Activated naive CD8-positive, alpha-beta T cell treated with anti-CD3 and anti-CD28 coated beads, Interleukin-2, amount 50 U/mL, for 24 hours (primary cell): ENCODE results near the gene KRT75.
"Not testable (repeated sequence)": the region's sequence is repeated elsewhere in the genome, so short reads cannot be mapped to it uniquely, and the experiment has no call there.

ENCODE experiments used
- ATAC-seq: fragments of 150-1000 bp; cut with Tn5 transposase; one replicate; pipeline ENCODE4 v1.10.0; 2021
- DNase-seq: peaks from one replicate; pipeline ENCODE4 v3.0.0; 2021
- H3K27ac Mint-ChIP-seq: one replicate; pipeline ENCODE4 v1.8.0; 2021; ENCODE audit warnings: mild to moderate bottlenecking, mixed read lengths
- H3K27me3 Mint-ChIP-seq: one replicate; pipeline ENCODE4 v1.8.0; 2021; ENCODE audit warnings: mixed read lengths
- H3K36me3 Mint-ChIP-seq: one replicate; pipeline ENCODE4 v1.8.0; 2021; ENCODE audit warnings: low read depth, mixed read lengths
- H3K4me1 Mint-ChIP-seq: one replicate; pipeline ENCODE4 v1.8.0; 2021; ENCODE audit warnings: mixed read lengths
- H3K4me3 Mint-ChIP-seq: one replicate; pipeline ENCODE4 v1.8.0; 2021; ENCODE audit warnings: mild to moderate bottlenecking, moderate library complexity, mixed read lengths
- H3K9me3 Mint-ChIP-seq: one replicate; pipeline ENCODE4 v1.8.0; 2021; ENCODE audit warnings: mixed read lengths

KRT75 gene

DNA sequence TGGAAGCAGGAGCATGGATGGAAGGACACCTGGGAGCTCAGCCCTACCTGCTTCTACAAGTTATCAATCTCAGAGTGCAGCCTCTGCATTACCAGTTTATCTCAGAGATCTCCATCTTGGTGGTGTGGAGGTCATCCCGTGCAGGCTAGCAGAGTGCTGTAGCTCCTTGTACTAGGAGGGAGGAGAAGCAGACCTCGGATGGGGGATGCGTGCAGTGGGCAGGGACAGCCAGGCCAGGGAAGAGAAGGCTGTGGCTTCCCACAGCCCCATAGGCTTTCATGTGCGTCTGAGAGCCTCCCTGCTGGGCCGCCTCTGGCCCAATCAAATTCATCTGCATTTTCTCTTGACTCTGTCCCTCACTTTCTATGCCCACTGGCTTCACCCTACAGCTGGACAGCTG lies 19.2 kb downstream of the KRT75 start:
- Mint-ChIP-seq H3K9me3 (no peaks in the 10 kb centered on the region), H3K27ac (no peak overlapping the region), H3K4me1 (peaks cover 2% of the 10 kb centered on the region), H3K36me3 (no peaks in the 10 kb centered on the region), H3K4me3 (no peak overlapping the region), H3K27me3 (peaks cover 2% of the 10 kb centered on the region)
- no peak for DNase-seq
- no peak for ATAC-seq

DNA sequence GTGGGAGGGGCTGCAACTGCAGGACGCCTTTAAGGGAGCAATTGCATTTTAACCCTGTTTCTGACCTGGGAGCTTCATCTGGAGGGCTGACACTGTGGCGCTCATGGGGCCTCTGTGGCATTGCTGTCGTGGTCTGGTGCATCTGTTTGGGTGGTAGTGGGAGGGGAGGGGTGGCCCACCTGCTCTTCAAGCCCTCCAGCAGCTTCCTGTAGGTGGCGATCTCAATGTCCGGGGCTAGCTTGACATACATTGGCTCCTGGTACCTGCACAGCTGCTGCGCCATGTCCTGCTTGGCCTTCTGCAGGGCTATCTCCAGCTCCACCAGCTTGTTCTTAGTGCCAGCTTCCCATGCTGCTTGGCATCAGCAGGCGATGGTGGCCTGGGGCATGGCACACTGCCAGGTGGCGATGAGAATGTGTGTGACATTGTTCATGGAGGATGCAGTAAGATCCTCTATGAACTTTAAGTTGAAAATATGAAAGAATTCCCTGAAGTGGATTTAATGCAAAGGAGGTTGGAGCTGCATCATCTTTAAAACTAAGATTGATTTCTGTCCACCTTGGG lies 20.3 kb downstream of the KRT75 start:
- DNase-seq: no peak
- ATAC-seq: no peak
- Mint-ChIP-seq H3K4me1 (no peaks in the 10 kb centered on the region), H3K27me3 (peaks cover 2% of the 10 kb centered on the region), H3K36me3 (no peaks in the 10 kb centered on the region), H3K9me3 (no peaks in the 10 kb centered on the region), H3K4me3 (no peak overlapping the region), H3K27ac (no peak overlapping the region)

DNA sequence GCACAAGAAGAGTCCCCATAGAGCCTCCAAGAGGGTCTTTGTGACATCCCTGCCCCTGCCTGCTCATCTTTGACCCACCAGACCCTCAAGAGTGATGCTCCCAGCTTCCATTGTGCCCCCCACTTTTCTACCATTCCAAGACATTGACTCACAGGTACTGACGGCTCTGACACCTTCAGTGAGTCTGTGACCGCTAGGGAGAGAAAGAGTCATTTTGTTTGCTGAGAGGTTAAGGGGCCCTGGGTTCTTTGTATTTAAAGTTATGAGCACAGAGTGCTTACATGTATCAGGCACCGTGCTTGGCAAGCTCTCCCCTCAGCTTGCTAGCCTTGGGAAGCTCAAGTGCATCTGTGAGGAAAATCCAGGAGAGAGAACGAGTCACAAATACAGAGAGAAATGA lies 21.0 kb downstream of the KRT75 start:
- H3K4me3 Mint-ChIP-seq: no peak overlapping the region
- DNase-seq (no peak), ATAC-seq (no peak)
- no peak overlapping the region for H3K27ac Mint-ChIP-seq
- H3K27me3 Mint-ChIP-seq: peaks cover 4% of the 10 kb centered on the region
- no peaks in the 10 kb centered on the region for H3K9me3 Mint-ChIP-seq
- H3K36me3 Mint-ChIP-seq: no peaks in the 10 kb centered on the region
- no peaks in the 10 kb centered on the region for H3K4me1 Mint-ChIP-seq

- H3K36me3 Mint-ChIP-seq: no peaks in the 10 kb centered on the region
These were observed 22.4 kb downstream of the KRT75 start for GRCh38 chr12:52411815-52412214.

GRCh38 chr12:52410589-52411248 lies 23.5 kb downstream of the KRT75 start:
- H3K9me3 Mint-ChIP-seq, H3K4me3 Mint-ChIP-seq, ATAC-seq, H3K27me3 Mint-ChIP-seq, H3K4me1 Mint-ChIP-seq, H3K27ac Mint-ChIP-seq, H3K36me3 Mint-ChIP-seq, DNase-seq: not testable (repeated sequence)

More at GRCh38 chr12:52411815-52412214, 22.4 kb downstream of the KRT75 start:
- ATAC-seq (no peak), DNase-seq (no peak)
- Mint-ChIP-seq H3K9me3 (no peaks in the 10 kb centered on the region), H3K27ac (no peak overlapping the region), H3K27me3 (peaks cover 4% of the 10 kb centered on the region), H3K4me3 (no peak overlapping the region), H3K4me1 (no peaks in the 10 kb centered on the region)

- Mint-ChIP-seq H3K4me1 (no peaks in the 10 kb centered on the region), H3K27me3 (peaks cover 3% of the 10 kb centered on the region), H3K36me3 (no peaks in the 10 kb centered on the region), H3K4me3 (no peak overlapping the region), H3K27ac (no peak overlapping the region), H3K9me3 (no peaks in the 10 kb centered on the region)
- no peak for DNase-seq
- ATAC-seq: no peak
These were observed 26.3 kb downstream of the KRT75 start for GRCh38 chr12:52407918-52408317.

- no peak for ATAC-seq
- Mint-ChIP-seq H3K27ac (no peak within 1 kb of the TSS), H3K36me3 (no peaks in the 10 kb centered on the region)
These were observed 28.2 kb downstream of the KRT75 start, which contains the start of gene KRT82 for GRCh38 chr12:52405922-52406385. KRT82 (minus strand) TSS chr12:52406335; CDS start chr12:52406277, 58 bp downstream.

GRCh38 chr12:52404951-52405350 lies 29.2 kb downstream of the KRT75 start:
- no peaks in the 10 kb centered on the region for H3K9me3 Mint-ChIP-seq
- H3K36me3 Mint-ChIP-seq: no peaks in the 10 kb centered on the region
- no peak overlapping the region for H3K27ac Mint-ChIP-seq
- H3K4me1 Mint-ChIP-seq: no peaks in the 10 kb centered on the region
- H3K27me3 Mint-ChIP-seq: peaks cover 3% of the 10 kb centered on the region
- no peak overlapping the region for H3K4me3 Mint-ChIP-seq
- no peak for ATAC-seq
- DNase-seq: no peak

More at GRCh38 chr12:52405922-52406385, 28.2 kb downstream of the KRT75 start, which contains the start of gene KRT82:
- no peak within 1 kb of the TSS for H3K4me3 Mint-ChIP-seq
- DNase-seq: no peak
- peaks cover 3% of the 10 kb centered on the region for H3K27me3 Mint-ChIP-seq
- no peaks in the 10 kb centered on the region for H3K9me3 Mint-ChIP-seq
- no peaks in the 10 kb centered on the region for H3K4me1 Mint-ChIP-seq

DNA sequence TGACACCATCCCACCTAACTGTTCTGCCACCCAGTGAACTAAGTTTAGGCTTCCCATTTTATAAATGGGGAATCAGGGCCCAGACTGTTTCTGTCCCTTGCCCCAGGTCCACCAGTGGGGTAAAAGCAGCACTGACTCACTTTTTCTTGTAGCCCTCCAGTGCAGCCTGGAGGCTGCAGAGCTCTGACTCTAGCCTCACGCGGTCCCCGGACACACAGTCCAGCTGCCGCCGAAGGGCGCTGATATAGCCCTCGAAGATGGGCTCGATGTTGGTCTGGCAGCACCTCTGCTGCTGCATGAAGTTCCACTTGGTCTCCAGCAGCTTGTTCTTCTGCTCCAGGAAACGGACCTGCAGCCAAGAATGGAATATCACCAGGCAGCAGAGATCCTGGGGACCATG lies 30.6 kb downstream of the KRT75 start:
- H3K9me3 Mint-ChIP-seq: no peaks in the 10 kb centered on the region
- peaks cover under 1% of the 10 kb centered on the region for H3K27me3 Mint-ChIP-seq
- ATAC-seq: no peak
- H3K4me3 Mint-ChIP-seq: no peak overlapping the region
- no peaks in the 10 kb centered on the region for H3K36me3 Mint-ChIP-seq
- no peak for DNase-seq
- no peak overlapping the region for H3K27ac Mint-ChIP-seq
- peaks cover 5% of the 10 kb centered on the region for H3K4me1 Mint-ChIP-seq

DNA sequence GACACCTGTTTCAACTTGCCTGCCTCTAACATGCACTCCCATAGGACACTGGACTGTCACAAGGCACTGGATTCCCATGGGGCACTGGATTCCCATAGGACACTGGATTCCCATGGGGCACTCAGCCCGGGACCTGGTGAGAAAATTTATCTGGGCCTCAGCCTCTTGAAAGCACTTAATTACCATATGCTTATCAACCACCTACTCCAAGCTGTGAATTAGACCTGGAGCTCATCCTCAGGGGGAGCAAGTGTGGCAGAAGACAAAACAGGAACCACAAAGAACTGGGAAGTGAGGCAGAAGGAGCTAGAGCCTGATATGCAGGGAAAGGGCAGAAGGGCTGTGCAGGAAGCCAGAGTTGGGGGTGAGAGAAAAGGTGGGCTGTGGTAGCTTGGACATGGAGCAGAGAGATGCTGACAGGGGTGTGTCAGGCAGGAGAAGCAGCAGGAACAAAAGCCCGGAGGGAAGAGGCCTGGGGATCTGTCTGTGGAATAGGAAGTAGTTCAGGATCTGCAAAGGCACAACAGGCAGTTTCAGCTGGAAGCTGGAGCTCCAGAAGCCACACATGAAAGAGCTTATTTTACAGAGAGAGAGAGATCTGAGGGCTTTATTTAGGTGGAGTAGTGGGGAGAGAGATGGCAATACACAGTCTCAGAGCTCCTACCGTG lies 31.2 kb downstream of the KRT75 start:
- DNase-seq (no peak), ATAC-seq (no peak)
- no peak overlapping the region for H3K27ac Mint-ChIP-seq
- no peaks in the 10 kb centered on the region for H3K36me3 Mint-ChIP-seq
- H3K9me3 Mint-ChIP-seq: no peaks in the 10 kb centered on the region
- no peaks in the 10 kb centered on the region for H3K27me3 Mint-ChIP-seq
- H3K4me1 Mint-ChIP-seq: peaks cover 7% of the 10 kb centered on the region
- H3K4me3 Mint-ChIP-seq: no peak overlapping the region

DNA sequence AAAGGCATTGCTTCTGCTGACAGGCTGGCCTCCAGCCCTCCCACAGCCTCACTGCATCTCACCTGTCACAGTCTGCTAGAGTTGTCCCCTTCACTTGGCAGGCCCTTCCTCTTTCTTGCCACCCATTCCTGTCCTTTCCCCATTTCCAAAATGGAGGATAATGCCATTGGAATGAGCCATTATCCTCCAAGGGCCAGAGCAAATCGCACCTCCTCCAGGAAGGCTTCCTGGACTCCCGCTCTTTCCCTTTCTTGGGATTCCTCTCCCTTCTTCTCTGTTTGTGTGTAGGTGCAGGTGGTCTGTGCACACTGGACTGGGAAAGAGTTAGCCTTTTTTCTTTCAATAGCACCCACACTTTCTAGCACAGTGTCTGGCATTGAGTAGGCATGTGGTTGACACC lies 31.8 kb downstream of the KRT75 start:
- no peak for DNase-seq
- Mint-ChIP-seq H3K27me3 (no peaks in the 10 kb centered on the region), H3K36me3 (no peaks in the 10 kb centered on the region), H3K27ac (no peak overlapping the region), H3K9me3 (no peaks in the 10 kb centered on the region), H3K4me3 (no peak overlapping the region), H3K4me1 (peaks cover 7% of the 10 kb centered on the region)
- no peak for ATAC-seq

DNA sequence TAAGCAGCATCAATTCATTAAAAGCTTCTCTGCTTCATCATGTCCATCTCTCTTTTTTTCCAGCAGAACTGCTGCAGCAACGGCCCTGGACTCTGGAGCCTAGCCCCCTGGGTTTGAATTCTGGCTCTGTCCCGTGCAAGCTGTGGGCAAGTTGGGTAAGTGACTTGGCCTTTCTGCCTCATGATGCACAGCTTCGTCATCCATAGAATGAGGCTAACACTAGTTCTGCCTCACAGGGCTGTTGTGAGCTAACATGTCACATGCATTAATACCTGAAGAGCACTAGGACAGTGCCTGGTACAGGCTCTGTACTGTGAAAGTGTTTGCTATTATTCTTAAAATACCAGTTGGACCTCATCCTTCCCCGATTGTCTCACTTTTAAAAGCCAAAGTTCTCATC lies 32.2 kb downstream of the KRT75 start:
- H3K36me3 Mint-ChIP-seq: no peaks in the 10 kb centered on the region
- DNase-seq (no peak), ATAC-seq (no peak)
- no peak overlapping the region for H3K27ac Mint-ChIP-seq
- no peaks in the 10 kb centered on the region for H3K27me3 Mint-ChIP-seq
- no peaks in the 10 kb centered on the region for H3K9me3 Mint-ChIP-seq
- no peak overlapping the region for H3K4me3 Mint-ChIP-seq
- peaks cover 7% of the 10 kb centered on the region for H3K4me1 Mint-ChIP-seq

DNA sequence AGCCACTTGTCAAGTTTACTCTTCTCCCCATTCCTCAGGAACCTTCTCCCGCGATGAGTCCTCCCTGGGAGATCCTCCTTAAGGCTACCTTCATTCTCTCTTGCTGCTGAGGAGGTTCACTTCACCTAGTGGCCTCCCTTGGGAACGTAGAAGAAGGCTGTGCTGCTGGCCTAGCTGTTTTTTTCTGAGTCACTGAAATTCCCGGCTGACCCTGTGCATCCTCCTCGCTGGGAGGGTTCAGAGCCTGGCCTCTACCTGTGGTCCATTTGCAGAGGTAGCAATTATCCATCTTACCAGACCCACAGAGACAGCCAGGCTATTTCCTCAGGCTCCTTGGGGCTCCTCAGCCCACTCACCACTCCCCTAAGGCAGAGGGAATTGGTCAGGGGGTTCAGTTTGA lies 32.6 kb downstream of the KRT75 start:
- Mint-ChIP-seq H3K4me3 (no peak overlapping the region), H3K36me3 (no peaks in the 10 kb centered on the region), H3K27ac (no peak overlapping the region), H3K27me3 (no peaks in the 10 kb centered on the region), H3K4me1 (peaks cover 7% of the 10 kb centered on the region), H3K9me3 (no peaks in the 10 kb centered on the region)
- DNase-seq (no peak), ATAC-seq (no peak)

- no peaks in the 10 kb centered on the region for H3K27me3 Mint-ChIP-seq
- H3K4me3 Mint-ChIP-seq: no peak overlapping the region
- peaks cover 7% of the 10 kb centered on the region for H3K4me1 Mint-ChIP-seq
- no peak for DNase-seq
- ATAC-seq: no peak
- H3K27ac Mint-ChIP-seq: no peak overlapping the region
- no peaks in the 10 kb centered on the region for H3K9me3 Mint-ChIP-seq
- H3K36me3 Mint-ChIP-seq: no peaks in the 10 kb centered on the region
These were observed 33.3 kb downstream of the KRT75 start for GRCh38 chr12:52400906-52401305.

DNA sequence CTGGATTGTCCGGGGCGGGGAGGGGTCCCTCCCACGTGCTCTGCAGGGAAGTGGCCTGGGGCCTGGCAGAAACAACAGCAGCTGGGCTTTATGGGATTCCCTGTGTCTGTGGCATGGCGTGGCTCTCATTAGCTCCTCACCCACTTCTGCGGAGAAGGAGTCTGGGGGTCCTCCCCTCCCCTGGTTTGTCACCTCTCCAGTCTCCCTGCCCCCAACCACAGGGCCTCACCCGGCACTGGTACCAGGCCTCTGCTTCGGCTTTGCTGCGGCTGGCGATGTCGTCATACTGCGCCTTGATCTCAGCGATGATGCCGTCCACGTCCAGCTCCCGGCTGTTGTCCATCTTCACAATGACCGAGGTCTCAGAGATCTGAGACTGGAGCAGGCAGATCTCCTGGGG lies 34.4 kb downstream of the KRT75 start:
- Mint-ChIP-seq H3K4me1 (peaks cover 7% of the 10 kb centered on the region), H3K36me3 (no peaks in the 10 kb centered on the region), H3K27me3 (no peaks in the 10 kb centered on the region), H3K9me3 (no peaks in the 10 kb centered on the region), H3K27ac (no peak overlapping the region), H3K4me3 (no peak overlapping the region)
- no peak for DNase-seq
- ATAC-seq: no peak
